ENCODE results near the gene OR52E6. TPM values are rescaled to one million over a fixed set of nuclear protein-coding genes. Genes with fewer than 3 reads are reported as not detected.

Gene OR52E6
- polyA plus RNA-seq (2014; cell fraction: cytosol; rRNA removed) = not detected in 2 replicates
- not detected in 2 replicates for polyA plus RNA-seq (2014; cell fraction: nucleus; rRNA removed)

DNA sequence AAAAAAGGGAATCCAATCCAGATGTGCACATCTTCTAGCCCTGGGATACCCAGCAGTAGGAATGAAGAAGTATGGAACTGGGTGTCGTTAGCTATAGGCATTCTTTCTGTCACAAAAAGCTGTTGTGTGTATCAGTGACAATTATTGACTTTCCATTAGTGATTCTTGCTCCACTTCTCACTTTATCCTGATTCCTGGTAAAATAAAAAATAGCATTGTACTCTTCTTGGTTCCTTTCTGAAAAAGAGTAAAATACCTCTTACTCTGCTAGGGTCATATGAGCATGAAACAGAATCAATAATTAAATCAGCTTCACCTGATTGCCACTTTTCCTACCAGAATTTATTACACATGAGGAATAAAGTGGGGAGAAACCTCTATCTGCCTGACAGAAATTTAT, at the start of gene OR52E6:
Gene OR52E6 (minus strand): TSS at position 101 of the 400 bp plus-strand sequence. CDS start 0 bp downstream, at position 101.
- DNase-seq (ENCODE audit: low spot score) = no peak

GRCh38 chr11:5891216-5891800, 49.6 kb upstream of the OR52E6 start:
- DNase-seq (ENCODE audit: low spot score) = no peak

DNA sequence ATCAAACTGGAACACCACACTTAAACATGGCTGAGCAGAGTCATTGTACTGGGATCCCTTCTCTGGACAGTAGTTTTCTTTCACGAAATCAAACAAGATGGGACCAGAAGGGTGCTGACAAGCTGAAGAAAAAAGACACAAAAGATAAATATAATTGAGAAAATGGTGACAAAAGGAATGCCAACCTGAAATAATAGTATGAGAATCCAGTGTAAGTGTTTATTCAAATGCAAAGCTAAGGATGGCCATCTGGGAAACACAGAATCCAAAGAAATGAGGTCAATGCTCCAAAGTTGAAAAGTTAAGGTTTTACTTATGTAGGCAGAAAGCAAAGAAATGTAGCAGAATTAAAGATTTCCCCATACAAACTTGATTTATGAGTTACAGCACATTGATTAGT, 46.0 kb upstream of the OR52E6 start:
- DNase-seq (ENCODE audit: low spot score) = no peak

- no peak for DNase-seq (ENCODE audit: low spot score)
Measured at GRCh38 chr11:5887172-5887571, 45.5 kb upstream of the OR52E6 start.

DNA sequence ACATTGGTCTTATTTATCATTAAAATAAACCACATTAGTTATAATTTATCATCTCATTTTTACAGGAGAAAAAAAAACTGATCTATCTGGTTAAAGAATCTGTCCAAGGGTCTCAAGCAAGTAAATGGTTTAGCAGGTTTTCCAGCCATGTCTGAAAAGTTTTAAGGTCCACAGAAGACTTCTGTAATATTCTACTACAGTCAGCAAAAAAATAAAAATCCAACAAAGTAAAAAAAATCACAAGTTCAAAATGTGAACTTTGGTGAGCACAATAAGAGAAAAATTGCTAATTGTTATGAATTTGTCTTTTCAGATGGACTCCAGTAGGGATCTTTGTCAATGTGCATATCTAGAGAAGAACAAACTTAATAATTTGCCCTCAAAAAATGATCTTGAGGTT, 40.1 kb upstream of the OR52E6 start:
- no peak for DNase-seq (ENCODE audit: low spot score)

GRCh38 chr11:5880329-5880728, 38.6 kb upstream of the OR52E6 start, which contains the start of gene OR52E4:
Gene OR52E4 (plus strand): TSS chr11:5880629. CDS start chr11:5884293, 3,664 bp downstream.
- no peak for DNase-seq (ENCODE audit: low spot score)

DNA sequence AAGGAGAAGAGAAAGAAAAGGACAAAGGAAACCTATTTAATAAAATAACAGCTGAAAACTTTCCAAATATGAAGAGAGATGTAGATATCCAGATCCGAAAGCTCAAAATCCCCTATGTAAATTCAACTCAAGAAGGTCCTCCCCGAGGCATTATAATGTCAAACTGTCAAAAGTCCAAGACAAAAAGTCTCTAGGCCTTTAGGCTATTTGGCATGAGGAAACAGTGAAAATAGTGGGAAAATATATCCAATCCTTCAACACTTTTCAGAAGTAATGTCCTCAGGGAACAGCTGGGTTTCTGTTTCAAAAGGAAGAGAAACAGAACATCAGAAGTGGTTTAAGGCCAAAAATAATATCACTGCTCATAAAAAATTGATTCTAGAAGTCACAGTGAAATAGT, 36.9 kb upstream of the OR52E6 start:
- DNase-seq (ENCODE audit: low spot score) = no peak

- DNase-seq (ENCODE audit: low spot score) = no peak
Measured at GRCh38 chr11:5865826-5866225, 24.1 kb upstream of the OR52E6 start.

GRCh38 chr11:5857590-5857989, 15.9 kb upstream of the OR52E6 start, which contains the start of gene OR52E8:
Gene OR52E8 (minus strand): TSS chr11:5857690. CDS start chr11:5857690, 0 bp downstream.
- no peak for DNase-seq (ENCODE audit: low spot score)

- no peak for DNase-seq (ENCODE audit: low spot score)
Measured at GRCh38 chr11:5851002-5851401, 9.3 kb upstream of the OR52E6 start.

- no peak for DNase-seq (ENCODE audit: low spot score)
Measured at GRCh38 chr11:5847711-5848110, 6.0 kb upstream of the OR52E6 start.

DNA sequence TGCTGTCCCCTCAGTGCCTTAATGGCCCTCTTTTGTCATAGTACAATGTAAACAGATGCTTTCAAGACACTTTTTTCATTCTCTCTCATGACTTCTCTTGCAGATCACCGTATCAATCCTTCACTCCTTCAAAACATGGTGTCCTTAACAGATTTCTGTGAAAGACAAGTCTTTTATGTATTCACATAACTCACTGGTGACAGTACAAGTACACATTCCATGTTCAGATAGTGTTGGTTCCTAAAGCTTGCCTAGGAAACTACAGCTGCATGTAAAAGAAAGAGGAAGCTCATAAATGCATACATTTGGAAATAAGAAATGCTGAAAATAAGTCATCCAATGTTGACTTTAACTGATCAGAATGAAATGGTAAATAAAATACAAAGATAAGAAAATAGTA, 5.0 kb upstream of the OR52E6 start:
- no peak for DNase-seq (ENCODE audit: low spot score)

- no peak for DNase-seq (ENCODE audit: low spot score)
Measured at GRCh38 chr11:5837695-5838094, 4.0 kb downstream of the OR52E6 start.

DNA sequence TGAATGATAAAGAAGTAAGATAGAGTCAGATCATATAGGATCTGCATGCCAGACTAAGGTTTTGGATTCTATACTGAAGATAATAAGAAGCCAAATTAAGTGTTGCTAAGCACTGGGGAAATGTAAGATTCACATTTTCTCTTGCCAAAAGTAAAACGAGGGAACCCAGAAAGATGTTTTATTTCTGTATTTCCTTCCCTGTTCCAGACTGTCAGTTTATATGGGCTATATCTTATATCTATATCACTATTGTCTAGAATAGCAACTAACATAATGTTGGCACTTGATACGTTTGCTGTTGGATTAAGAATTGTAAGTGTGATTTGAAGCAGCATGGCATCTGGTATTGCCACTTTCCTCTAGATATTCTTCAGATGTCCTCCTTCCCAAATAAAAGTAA, 8.3 kb downstream of the OR52E6 start:
- no peak for DNase-seq (ENCODE audit: low spot score)

DNA sequence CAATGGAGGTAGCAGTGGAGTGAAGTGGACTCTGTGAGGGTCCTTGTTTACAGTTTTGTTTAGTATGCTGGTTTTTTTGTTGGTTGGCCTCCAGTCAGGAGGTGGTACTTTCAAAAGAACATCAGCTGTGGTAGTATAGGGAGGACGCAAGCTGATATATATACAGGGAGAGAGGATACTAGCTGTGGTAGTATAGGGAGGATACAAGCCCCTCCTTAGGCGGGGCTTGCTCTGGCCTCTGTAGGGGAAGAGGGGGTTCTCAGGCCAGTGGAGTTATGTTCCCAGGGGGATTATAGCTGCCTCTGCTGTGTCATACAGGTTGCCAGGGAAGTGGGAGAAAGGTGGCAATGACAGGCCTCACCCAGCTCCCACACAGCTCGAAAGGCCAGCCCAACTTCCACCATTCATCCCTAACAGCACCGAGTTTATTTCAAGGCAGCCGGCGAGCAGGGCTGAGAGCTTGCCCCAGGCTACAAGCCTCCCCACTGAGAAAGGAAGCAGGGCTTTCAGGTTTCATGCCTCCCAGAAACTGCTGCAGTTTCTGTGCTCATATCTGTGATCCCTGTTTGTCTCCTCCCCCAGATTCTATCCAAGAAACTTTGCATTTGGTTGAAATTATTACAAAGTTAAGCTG, 10.4 kb downstream of the OR52E6 start:
- DNase-seq (ENCODE audit: low spot score) = no peak

GRCh38 chr11:5818245-5818886, 23.3 kb downstream of the OR52E6 start:
- DNase-seq (ENCODE audit: low spot score) = no peak

DNA sequence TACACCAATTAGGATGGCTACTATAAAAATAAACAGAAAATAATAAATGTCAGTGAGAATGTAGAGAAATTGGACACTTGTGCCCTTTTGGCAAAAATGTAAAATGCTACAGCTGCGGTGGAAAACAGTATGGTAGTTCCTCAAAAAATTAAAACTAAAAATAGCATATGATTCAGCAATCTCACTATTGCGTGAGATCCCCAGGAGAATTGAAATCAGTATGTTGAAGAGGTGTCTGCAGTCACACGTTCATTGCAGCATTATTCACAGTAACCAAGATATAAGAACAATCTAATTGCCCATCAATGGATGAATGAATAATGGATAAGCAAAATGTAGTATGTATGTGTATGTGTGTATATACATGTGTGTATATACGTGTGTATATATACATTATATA, 26.2 kb downstream of the OR52E6 start:
- DNase-seq (ENCODE audit: low spot score) = no peak

- no peak for DNase-seq (ENCODE audit: low spot score)
Measured at GRCh38 chr11:5809905-5810795, 31.5 kb downstream of the OR52E6 start.

DNA sequence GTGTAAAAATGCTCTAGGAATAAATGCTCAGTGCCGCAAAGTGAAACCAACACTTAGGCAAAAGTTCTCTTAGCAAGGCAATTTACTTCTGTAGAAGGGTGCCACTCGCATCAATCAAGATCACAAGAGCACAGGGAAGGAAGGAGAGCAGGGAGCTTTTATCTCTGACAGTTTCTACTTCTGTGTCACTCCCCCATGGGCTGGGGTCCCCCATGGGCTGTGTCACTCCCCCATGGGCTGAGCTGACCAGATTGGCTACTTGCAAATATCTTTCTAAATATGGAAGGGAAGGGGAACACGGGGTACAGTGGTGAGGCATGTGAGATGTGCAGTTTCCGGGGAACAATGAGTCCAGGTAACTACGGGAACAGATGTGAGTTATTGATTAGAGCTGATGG, 32.6 kb downstream of the OR52E6 start:
- no peak for DNase-seq (ENCODE audit: low spot score)

- peak; percentile 56 for DNase-seq (ENCODE audit: low spot score)
Measured at GRCh38 chr11:5808500-5809121, 33.1 kb downstream of the OR52E6 start, which contains the start of gene OR52N2. Gene OR52N2 (plus strand): TSS chr11:5808924. CDS start chr11:5820336, 11,412 bp downstream.

- DNase-seq (ENCODE audit: low spot score) = no peak
Measured at GRCh38 chr11:5807580-5807979, 34.1 kb downstream of the OR52E6 start.
